GM23338 (cell line): ENCODE data around the gene F13B. TPM values are rescaled to one million over a fixed set of nuclear protein-coding genes. Genes with fewer than 3 reads are reported as not detected.

Source experiments
- ATAC-seq: fragments of 200-7000 bp; cut with Tn5 transposase; 3 replicates; pipeline ENCODE4 v1.9.1; 2020
- DNase-seq: peaks from one replicate; pipeline ENCODE4 v3.0.0-alpha.2; 2015; ENCODE audit warnings: low spot score
- H2AFZ ChIP-seq: fragments of 200-600 bp; sonication (generic); 2 replicates; pipeline ENCODE4 v1.8.0; 2016; ENCODE audit warnings: antibody characterized with exemption, mild to moderate bottlenecking, moderate library complexity
- H3F3A ChIP-seq: fragments of 200-600 bp; sonication (generic); replicated peaks from 2 replicates; pipeline ENCODE4 v1.8.0; 2017; ENCODE audit warnings: antibody characterized with exemption, mixed run types, low read depth
- H3K27ac ChIP-seq: fragments of 200-600 bp; sonication (generic); 2 replicates; pipeline ENCODE4 v1.6.1; 2016; ENCODE audit warnings: low read depth
- H3K27me3 ChIP-seq: fragments of 200-600 bp; sonication (generic); 2 replicates; pipeline ENCODE4 v1.8.0; 2016; ENCODE audit warnings: mild to moderate bottlenecking, mixed run types, moderate library complexity; ENCODE audit not compliant: insufficient read depth
- H3K36me3 ChIP-seq: fragments of 200-600 bp; sonication (generic); 2 replicates; pipeline ENCODE4 v1.8.0; 2016; ENCODE audit warnings: mild to moderate bottlenecking; ENCODE audit not compliant: insufficient read depth
- H3K4me1 ChIP-seq: fragments of 200-600 bp; sonication (generic); 2 replicates; pipeline ENCODE4 v1.8.0; 2016; ENCODE audit warnings: mild to moderate bottlenecking, moderate library complexity; ENCODE audit not compliant: insufficient read depth
- H3K4me2 ChIP-seq: fragments of 200-600 bp; sonication (generic); 2 replicates; pipeline ENCODE4 v1.7.1; 2017; ENCODE audit warnings: mixed run types
- H3K4me3 ChIP-seq: fragments of 200-600 bp; sonication (generic); 2 replicates; pipeline ENCODE4 v1.6.1; 2016; ENCODE audit warnings: mixed run types
- H3K79me2 ChIP-seq: fragments of 200-600 bp; sonication (generic); replicated peaks from 2 replicates; pipeline ENCODE4 v1.8.0; 2017; ENCODE audit warnings: mild to moderate bottlenecking; ENCODE audit not compliant: insufficient read depth
- H3K9me2 ChIP-seq: fragments of 200-600 bp; sonication (generic); 2 replicates; pipeline ENCODE4 v1.8.0; 2017; ENCODE audit not compliant: insufficient read depth
- H4K20me1 ChIP-seq: fragments of 200-600 bp; sonication (generic); replicated peaks from 2 replicates; pipeline ENCODE4 v1.8.0; 2017; ENCODE audit warnings: mild to moderate bottlenecking; ENCODE audit not compliant: insufficient read depth
- H3K27ac Mint-ChIP-seq: 2 replicates; pipeline ENCODE4 v1.8.0; 2020; ENCODE audit warnings: inconsistent platforms, mild to moderate bottlenecking, moderate library complexity, mixed read lengths
- H3K27me3 Mint-ChIP-seq: 3 replicates; pipeline ENCODE4 v1.8.0; 2022; ENCODE audit warnings: low read depth, mild to moderate bottlenecking, moderate library complexity, mixed read lengths, inconsistent platforms; ENCODE audit not compliant: insufficient read depth, poor library complexity
- H3K36me3 Mint-ChIP-seq: 3 replicates; pipeline ENCODE4 v1.8.0; 2021; ENCODE audit warnings: low read depth, mild to moderate bottlenecking, inconsistent platforms, moderate library complexity, mixed read lengths
- H3K4me1 Mint-ChIP-seq: 3 replicates; pipeline ENCODE4 v1.8.0; 2020; ENCODE audit warnings: mild to moderate bottlenecking, inconsistent platforms, mixed read lengths
- H3K4me3 Mint-ChIP-seq: 3 replicates; pipeline ENCODE4 v1.8.0; 2021; ENCODE audit warnings: moderate library complexity, mild to moderate bottlenecking, inconsistent platforms, mixed read lengths
- H3K9me3 Mint-ChIP-seq: 3 replicates; pipeline ENCODE4 v1.8.0; 2020; ENCODE audit warnings: moderate library complexity, mild to moderate bottlenecking, inconsistent platforms, mixed read lengths
- CREB1 ChIP-seq: fragments of 250-450 bp; sonication (Bioruptor Pico); IDR thresholded peaks from 2 replicates; pipeline ENCODE4 v1.5.0; 2020; ENCODE audit warnings: low read depth, mild to moderate bottlenecking, moderate library complexity
- CTCF ChIP-seq, 2 experiments: fragments of 200-600 bp in 1 of 2; sonication (generic) in 1 of 2; conservative IDR thresholded peaks; 2 replicates each; pipeline versions ENCODE4 v1.5.1 to v1.6.1; 2016 to 2017; ENCODE audit warnings: antibody characterized with exemption in 2 of 2, low read depth in 2 of 2, mild to moderate bottlenecking in 2 of 2, moderate library complexity in 1 of 2
- ETS1 ChIP-seq: IDR thresholded peaks from 2 replicates; pipeline ENCODE4 v1.6.1; 2016; ENCODE audit warnings: antibody characterized with exemption
- EZH2 ChIP-seq: fragments of 200-600 bp; sonication (generic); IDR thresholded peaks from one replicate; pipeline ENCODE4 v1.8.0; 2017; ENCODE audit warnings: antibody characterized with exemption, mild to moderate bottlenecking, low read depth; ENCODE audit not compliant: unreplicated experiment
- EZH2phosphoT487 ChIP-seq: fragments of 200-600 bp; sonication (generic); IDR thresholded peaks from one replicate; pipeline ENCODE4 v1.8.1; 2018; ENCODE audit warnings: antibody characterized with exemption; ENCODE audit not compliant: unreplicated experiment
- JUNB ChIP-seq: IDR thresholded peaks from one replicate; pipeline ENCODE4 v1.6.1; 2016; ENCODE audit warnings: antibody characterized with exemption; ENCODE audit not compliant: unreplicated experiment
- NANOG ChIP-seq: IDR thresholded peaks from 2 replicates; pipeline ENCODE4 v1.6.1; 2016; ENCODE audit warnings: antibody characterized with exemption, borderline replicate concordance
- POLR2AphosphoS5 ChIP-seq: IDR thresholded peaks from 2 replicates; pipeline ENCODE4 v1.6.1; 2016; ENCODE audit warnings: antibody characterized with exemption, low read depth
- REST ChIP-seq: IDR thresholded peaks from one replicate; pipeline ENCODE4 v1.6.1; 2018; ENCODE audit warnings: antibody characterized with exemption; ENCODE audit not compliant: unreplicated experiment
- STAT1 ChIP-seq: IDR thresholded peaks from one replicate; pipeline ENCODE4 v1.6.1; 2016; ENCODE audit warnings: antibody characterized with exemption; ENCODE audit not compliant: unreplicated experiment
- ZNF114 ChIP-seq: fragments of 250-450 bp; sonication (Bioruptor Pico); IDR thresholded peaks from 2 replicates; pipeline ENCODE4 v1.5.0; 2020; ENCODE audit warnings: mild to moderate bottlenecking, moderate library complexity
- ZNF462 ChIP-seq: fragments of 250-450 bp; sonication (Bioruptor Pico); IDR thresholded peaks from 2 replicates; pipeline ENCODE4 v1.5.0; 2020; ENCODE audit warnings: mild to moderate bottlenecking, moderate library complexity
- polyA plus RNA-seq: library from polyadenylated mRNA; unstranded; fragments of >200 nt; fragmentation: Nextera tagmentation; extraction: Ambion mirVana; gene quantifications from 2 replicates; pipeline ENCODE4 v1.2.1, GENCODE V29; 2016
- total RNA-seq: library from RNA; depleted of rRNA; stranded (reverse); fragments of >200 nt; shearing (Covaris generic); gene quantifications from 2 replicates; pipeline ENCODE4 v1.2.3, GENCODE V29; 2014

F13B gene
- total and polyA plus RNA-seq, 2 experiments from 2014 or later = not detected

- TF ChIP-seq ZNF462 (CRISPR knock-in tag) (no peak), ETS1 (no peak)
These were observed 3.8 kb downstream of the F13B start (continued) for GRCh38 chr1:197063212-197063611.

- Mint-ChIP-seq H3K27ac (no peak overlapping the region), H3K9me3 (no peaks in the 10 kb centered on the region), H3K36me3 (no peaks in the 10 kb centered on the region), H3K4me1 (no peaks in the 10 kb centered on the region), H3K4me3 (no peak overlapping the region), H3K27me3 (peaks cover 1% of the 10 kb centered on the region)
- Histone ChIP-seq H4K20me1 (no peaks in the 10 kb centered on the region), H3K4me1 (no peaks in the 10 kb centered on the region), H3F3A (no peaks in the 10 kb centered on the region), H3K27me3 (no peaks in the 10 kb centered on the region), H3K36me3 (no peaks in the 10 kb centered on the region), H3K4me2 (no peak overlapping the region), H3K27ac (no peak overlapping the region), H3K9me2 (no peaks in the 10 kb centered on the region), H3K79me2 (no peaks in the 10 kb centered on the region), H3K4me3 (no peak overlapping the region), H2AFZ (no peak overlapping the region)
- DNase-seq (no peak), ATAC-seq (no peak)
- no peak for TF ChIP-seq ZNF114
- TF ChIP-seq CREB1 (CRISPR knock-in tag) = no peak
- no peak for TF ChIP-seq JUNB
- TF ChIP-seq EZH2phosphoT487 = no peak
- TF ChIP-seq STAT1 = no peak
- TF ChIP-seq REST = no peak
- no peak for TF ChIP-seq NANOG
- no peak for TF ChIP-seq EZH2
- TF ChIP-seq CTCF (conservative IDR thresholded peaks at IDR 0.05; ENCODE audit: low read depth in 2 of 2) = no peak
- no peak for TF ChIP-seq POLR2AphosphoS5
These were observed 4.4 kb downstream of the F13B start for GRCh38 chr1:197062692-197063091.
